Activated CD8-positive, alpha-beta memory T cell treated with anti-CD3 and anti-CD28 coated beads, Interleukin-2, amount 50 U/mL, for 1 hour (primary cell): ENCODE data around the gene PROB1.
A peak's percentile ranks its signal among the peaks of the same experiment; 100 is the strongest.
"Not testable (repeated sequence)": the region's sequence is repeated elsewhere in the genome, so short reads cannot be mapped to it uniquely, and the experiment has no call there.

Source experiments
- DNase-seq: peaks from one replicate; pipeline ENCODE4 v3.0.0-alpha.2; 2020; ENCODE audit errors: extremely low read depth

Gene PROB1

GRCh38 chr5:139413153-139413552 is 18.2 kb upstream of the PROB1 start:
- no peak for DNase-seq

GRCh38 chr5:139410993-139411828 is 16.3 kb upstream of the PROB1 start:
- no peak for DNase-seq

- no peak for DNase-seq
Observed at GRCh38 chr5:139410121-139410992, 15.5 kb upstream of the PROB1 start.

GRCh38 chr5:139409116-139409515 is 14.2 kb upstream of the PROB1 start:
- not testable (repeated sequence) for DNase-seq

GRCh38 chr5:139408191-139408590 is 13.3 kb upstream of the PROB1 start:
- DNase-seq: no peak

- no peak for DNase-seq
Observed at GRCh38 chr5:139407517-139407916, 12.6 kb upstream of the PROB1 start.

- DNase-seq: no peak
Observed at GRCh38 chr5:139406963-139407362, 12.1 kb upstream of the PROB1 start.

GRCh38 chr5:139404484-139404840 is 9.6 kb upstream of the PROB1 start:
- DNase-seq: no peak

GRCh38 chr5:139403787-139404483 is 9.0 kb upstream of the PROB1 start, which contains the start of gene SPATA24:
Gene SPATA24 (minus strand): TSS chr5:139404089. CDS start chr5:139404060, 29 bp downstream.
- peak; percentile 93 for DNase-seq

GRCh38 chr5:139403418-139403786 is 8.5 kb upstream of the PROB1 start:
- DNase-seq: no peak

GRCh38 chr5:139402561-139403158 is 7.8 kb upstream of the PROB1 start:
- DNase-seq: no peak

GRCh38 chr5:139401546-139401945 is 6.6 kb upstream of the PROB1 start:
- no peak for DNase-seq

- DNase-seq: no peak
Observed at GRCh38 chr5:139399501-139400121, 4.7 kb upstream of the PROB1 start.

- no peak for DNase-seq
Observed at GRCh38 chr5:139397921-139398320, 3.0 kb upstream of the PROB1 start.

- DNase-seq: no peak
Observed at GRCh38 chr5:139396691-139397090, 1.8 kb upstream of the PROB1 start.

GRCh38 chr5:139395844-139396640 is 1.1 kb upstream of the PROB1 start:
- DNase-seq: no peak

GRCh38 chr5:139394123-139394653 is 716 bp downstream of the PROB1 start:
- no peak for DNase-seq

GRCh38 chr5:139393497-139394122 is 1.3 kb downstream of the PROB1 start:
- DNase-seq: no peak

- peak; percentile 50 for DNase-seq
Observed at GRCh38 chr5:139392678-139393496, 2.0 kb downstream of the PROB1 start.
